ENCODE measurements around the gene CDC45.
A peak's percentile ranks its signal among the peaks of the same experiment; 100 is the strongest.

CDC45 gene

GRCh38 chr22:19499236-19499879, 19.6 kb downstream of the CDC45 start:
- no peaks in the 10 kb centered on the region for H3K36me3 Mint-ChIP-seq (ENCODE audit: insufficient read depth)
- H3K4me1 Mint-ChIP-seq (ENCODE audit: low read depth in 2 of 2) = no peaks in the 10 kb centered on the region
- DNase-seq (no peak), ATAC-seq (replicated peaks) (no peak)
- H3K27me3 Mint-ChIP-seq = no peaks in the 10 kb centered on the region
- no peak overlapping the region for H3K27ac Mint-ChIP-seq
- H3K9me3 Mint-ChIP-seq = no peaks in the 10 kb centered on the region
- no peak overlapping the region for H3K4me3 Mint-ChIP-seq

GRCh38 chr22:19499880-19500242, 20.1 kb downstream of the CDC45 start:
- H3K36me3 Mint-ChIP-seq (ENCODE audit: insufficient read depth) = no peaks in the 10 kb centered on the region
- no peaks in the 10 kb centered on the region for H3K4me1 Mint-ChIP-seq (ENCODE audit: low read depth in 2 of 2)
- no peaks in the 10 kb centered on the region for H3K27me3 Mint-ChIP-seq
- no peaks in the 10 kb centered on the region for H3K9me3 Mint-ChIP-seq
- DNase-seq (no peak), ATAC-seq (replicated peaks) (no peak)
- H3K27ac Mint-ChIP-seq = peak overlapping the region in 1 of 2 donors; percentile 30
- no peak overlapping the region for H3K4me3 Mint-ChIP-seq

GRCh38 chr22:19501897-19502447, 22.3 kb downstream of the CDC45 start:
- no peak for DNase-seq
- ATAC-seq (replicated peaks) = no peak
- Mint-ChIP-seq H3K4me1 (ENCODE audit: low read depth in 2 of 2) (peaks cover 6 to 7% of the 10 kb centered on the region in 2 donors), H3K36me3 (ENCODE audit: insufficient read depth) (no peaks in the 10 kb centered on the region), H3K4me3 (no peak overlapping the region), H3K27me3 (no peaks in the 10 kb centered on the region), H3K9me3 (no peaks in the 10 kb centered on the region), H3K27ac (peak overlapping the region in 1 of 2 donors; percentile 46)

GRCh38 chr22:19503367-19503766, 23.6 kb downstream of the CDC45 start:
- H3K4me3 Mint-ChIP-seq = no peak overlapping the region
- peaks cover 6 to 7% of the 10 kb centered on the region in 2 donors for H3K4me1 Mint-ChIP-seq (ENCODE audit: low read depth in 2 of 2)
- DNase-seq (no peak), ATAC-seq (replicated peaks) (no peak)
- H3K27ac Mint-ChIP-seq = no peak overlapping the region
- H3K9me3 Mint-ChIP-seq = no peaks in the 10 kb centered on the region
- H3K36me3 Mint-ChIP-seq (ENCODE audit: insufficient read depth) = no peaks in the 10 kb centered on the region
- no peaks in the 10 kb centered on the region for H3K27me3 Mint-ChIP-seq

- H3K4me3 Mint-ChIP-seq = no peak overlapping the region
- DNase-seq (no peak), ATAC-seq (replicated peaks) (no peak)
- H3K27ac Mint-ChIP-seq = no peak overlapping the region
- no peaks in the 10 kb centered on the region for H3K9me3 Mint-ChIP-seq
- no peaks in the 10 kb centered on the region for H3K27me3 Mint-ChIP-seq
- peaks cover 6 to 7% of the 10 kb centered on the region in 2 donors for H3K4me1 Mint-ChIP-seq (ENCODE audit: low read depth in 2 of 2)
- H3K36me3 Mint-ChIP-seq (ENCODE audit: insufficient read depth) = no peaks in the 10 kb centered on the region
These were observed 24.1 kb downstream of the CDC45 start for GRCh38 chr22:19503869-19504268.

GRCh38 chr22:19504900-19505734, 25.4 kb downstream of the CDC45 start:
- H3K4me3 Mint-ChIP-seq = no peak overlapping the region
- ATAC-seq (replicated peaks) (no peak), DNase-seq (no peak)
- H3K27ac Mint-ChIP-seq = peak overlapping the region in 1 of 2 donors; percentile 78
- H3K4me1 Mint-ChIP-seq (ENCODE audit: low read depth in 2 of 2) = peaks cover 6 to 7% of the 10 kb centered on the region in 2 donors
- H3K9me3 Mint-ChIP-seq = no peaks in the 10 kb centered on the region
- H3K36me3 Mint-ChIP-seq (ENCODE audit: insufficient read depth) = no peaks in the 10 kb centered on the region
- H3K27me3 Mint-ChIP-seq = no peaks in the 10 kb centered on the region

GRCh38 chr22:19505735-19506126, 26.0 kb downstream of the CDC45 start:
- DNase-seq (no peak), ATAC-seq (replicated peaks) (no peak)
- H3K27me3 Mint-ChIP-seq = no peaks in the 10 kb centered on the region
- H3K27ac Mint-ChIP-seq = peak overlapping the region in 1 of 2 donors; percentile 78
- H3K4me3 Mint-ChIP-seq = no peak overlapping the region
- no peaks in the 10 kb centered on the region for H3K9me3 Mint-ChIP-seq
- H3K36me3 Mint-ChIP-seq (ENCODE audit: insufficient read depth) = no peaks in the 10 kb centered on the region
- H3K4me1 Mint-ChIP-seq (ENCODE audit: low read depth in 2 of 2) = peaks cover 6 to 7% of the 10 kb centered on the region in 2 donors

- no peaks in the 10 kb centered on the region for H3K36me3 Mint-ChIP-seq (ENCODE audit: insufficient read depth)
- no peak for ATAC-seq (replicated peaks)
These were observed 26.5 kb downstream of the CDC45 start for GRCh38 chr22:19506212-19506611.

GRCh38 chr22:19507534-19507861, 27.8 kb downstream of the CDC45 start:
- Mint-ChIP-seq H3K27ac (no peak overlapping the region), H3K4me1 (ENCODE audit: low read depth in 2 of 2) (peaks cover 6 to 7% of the 10 kb centered on the region in 2 donors), H3K9me3 (no peaks in the 10 kb centered on the region), H3K4me3 (no peak overlapping the region), H3K27me3 (no peaks in the 10 kb centered on the region), H3K36me3 (ENCODE audit: insufficient read depth) (no peaks in the 10 kb centered on the region)
- ATAC-seq (replicated peaks) = no peak
- DNase-seq = no peak

More at GRCh38 chr22:19506212-19506611, 26.5 kb downstream of the CDC45 start:
- no peak for DNase-seq
- Mint-ChIP-seq H3K9me3 (no peaks in the 10 kb centered on the region), H3K27ac (no peak overlapping the region), H3K4me1 (ENCODE audit: low read depth in 2 of 2) (peaks cover 6 to 7% of the 10 kb centered on the region in 2 donors), H3K4me3 (no peak overlapping the region), H3K27me3 (no peaks in the 10 kb centered on the region)

GRCh38 chr22:19508024-19508776, 28.5 kb downstream of the CDC45 start:
- Mint-ChIP-seq H3K27me3 (no peaks in the 10 kb centered on the region), H3K4me1 (ENCODE audit: low read depth in 2 of 2) (peaks cover 6 to 7% of the 10 kb centered on the region in 2 donors), H3K4me3 (no peak overlapping the region), H3K9me3 (no peaks in the 10 kb centered on the region), H3K36me3 (ENCODE audit: insufficient read depth) (no peaks in the 10 kb centered on the region), H3K27ac (no peak overlapping the region)
- ATAC-seq (replicated peaks) = no peak
- no peak for DNase-seq

- H3K4me3 Mint-ChIP-seq = no peak overlapping the region
- peaks cover 6 to 7% of the 10 kb centered on the region in 2 donors for H3K4me1 Mint-ChIP-seq (ENCODE audit: low read depth in 2 of 2)
- H3K27ac Mint-ChIP-seq = no peak overlapping the region
- H3K27me3 Mint-ChIP-seq = no peaks in the 10 kb centered on the region
- no peak for DNase-seq
- no peak for ATAC-seq (replicated peaks)
- no peaks in the 10 kb centered on the region for H3K36me3 Mint-ChIP-seq (ENCODE audit: insufficient read depth)
- no peaks in the 10 kb centered on the region for H3K9me3 Mint-ChIP-seq
These were observed 29.5 kb downstream of the CDC45 start for GRCh38 chr22:19509191-19509590.

- Mint-ChIP-seq H3K4me1 (ENCODE audit: low read depth in 2 of 2) (peaks cover 6 to 7% of the 10 kb centered on the region in 2 donors), H3K27ac (no peak overlapping the region), H3K4me3 (no peak overlapping the region), H3K27me3 (no peaks in the 10 kb centered on the region), H3K9me3 (no peaks in the 10 kb centered on the region), H3K36me3 (ENCODE audit: insufficient read depth) (no peaks in the 10 kb centered on the region)
- DNase-seq (no peak), ATAC-seq (replicated peaks) (no peak)
These were observed 30.2 kb downstream of the CDC45 start for GRCh38 chr22:19509923-19510322.

- no peak overlapping the region for H3K27ac Mint-ChIP-seq
- no peaks in the 10 kb centered on the region for H3K4me1 Mint-ChIP-seq (ENCODE audit: low read depth in 2 of 2)
- H3K36me3 Mint-ChIP-seq (ENCODE audit: insufficient read depth) = no peaks in the 10 kb centered on the region
- no peaks in the 10 kb centered on the region for H3K27me3 Mint-ChIP-seq
- no peak for DNase-seq
- no peak overlapping the region for H3K4me3 Mint-ChIP-seq
- no peaks in the 10 kb centered on the region for H3K9me3 Mint-ChIP-seq
- no peak for ATAC-seq (replicated peaks)
These were observed 31.2 kb downstream of the CDC45 start for GRCh38 chr22:19510919-19511341.
